ENCODE measurements around the gene SMYD4.

SMYD4 gene

DNA sequence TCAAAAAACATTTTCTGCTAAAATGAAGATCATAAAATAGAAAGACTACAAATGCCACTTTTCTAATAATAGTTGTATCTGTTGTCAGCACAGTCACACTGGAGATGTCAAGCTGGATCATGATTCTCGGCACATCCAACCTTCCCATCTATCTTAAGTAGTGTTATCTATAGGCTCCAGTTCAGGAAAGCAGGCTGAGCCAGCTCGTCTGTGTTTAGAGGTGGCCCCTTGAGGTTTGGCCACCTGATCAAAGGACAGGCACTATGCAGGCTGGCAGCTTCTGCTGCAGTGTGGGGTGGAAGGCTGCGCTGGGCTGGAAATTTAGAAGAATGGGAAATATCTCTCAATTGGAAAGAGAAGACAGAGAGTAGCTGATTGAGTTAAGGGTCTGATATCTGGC is 32.4 kb downstream of the SMYD4 start:
- no peak overlapping the region for H3K4me3 ChIP-seq (ENCODE audit: low read depth, low read length)
- TF ChIP-seq, protein P1, sequence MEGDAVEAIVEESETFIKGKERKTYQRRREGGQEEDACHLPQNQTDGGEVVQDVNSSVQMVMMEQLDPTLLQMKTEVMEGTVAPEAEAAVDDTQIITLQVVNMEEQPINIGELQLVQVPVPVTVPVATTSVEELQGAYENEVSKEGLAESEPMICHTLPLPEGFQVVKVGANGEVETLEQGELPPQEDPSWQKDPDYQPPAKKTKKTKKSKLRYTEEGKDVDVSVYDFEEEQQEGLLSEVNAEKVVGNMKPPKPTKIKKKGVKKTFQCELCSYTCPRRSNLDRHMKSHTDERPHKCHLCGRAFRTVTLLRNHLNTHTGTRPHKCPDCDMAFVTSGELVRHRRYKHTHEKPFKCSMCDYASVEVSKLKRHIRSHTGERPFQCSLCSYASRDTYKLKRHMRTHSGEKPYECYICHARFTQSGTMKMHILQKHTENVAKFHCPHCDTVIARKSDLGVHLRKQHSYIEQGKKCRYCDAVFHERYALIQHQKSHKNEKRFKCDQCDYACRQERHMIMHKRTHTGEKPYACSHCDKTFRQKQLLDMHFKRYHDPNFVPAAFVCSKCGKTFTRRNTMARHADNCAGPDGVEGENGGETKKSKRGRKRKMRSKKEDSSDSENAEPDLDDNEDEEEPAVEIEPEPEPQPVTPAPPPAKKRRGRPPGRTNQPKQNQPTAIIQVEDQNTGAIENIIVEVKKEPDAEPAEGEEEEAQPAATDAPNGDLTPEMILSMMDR (IDR thresholded peaks at IDR 0.05; ENCODE audit: insufficient read depth, low read depth, low read length, missing control alignments), result no peak
- DNase-seq (ENCODE audit: low read depth), result no peak

DNA sequence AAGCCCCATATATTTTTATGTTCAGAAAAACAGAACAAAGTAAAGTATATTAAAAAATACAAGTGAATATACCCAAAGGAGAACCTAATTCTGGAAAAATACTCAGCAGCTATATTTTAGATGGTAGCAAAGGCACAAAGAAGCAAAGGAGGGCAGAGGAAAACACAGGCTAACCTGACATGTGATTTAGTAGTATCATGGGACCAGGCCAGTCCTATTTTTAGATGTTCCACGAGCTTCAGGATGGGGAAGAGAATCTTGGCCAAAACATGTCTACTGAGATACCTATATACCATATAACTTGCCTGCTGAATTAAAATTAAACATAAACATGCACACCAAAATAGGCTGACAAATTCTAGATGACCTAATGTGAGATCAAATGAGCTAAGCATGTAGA is 32.9 kb downstream of the SMYD4 start:
- no peak overlapping the region for H3K4me3 ChIP-seq (ENCODE audit: low read depth, low read length)
- TF ChIP-seq, protein P1 (IDR thresholded peaks at IDR 0.05; ENCODE audit: insufficient read depth, low read depth, low read length, missing control alignments), result no peak
- DNase-seq (ENCODE audit: low read depth), result no peak

DNA sequence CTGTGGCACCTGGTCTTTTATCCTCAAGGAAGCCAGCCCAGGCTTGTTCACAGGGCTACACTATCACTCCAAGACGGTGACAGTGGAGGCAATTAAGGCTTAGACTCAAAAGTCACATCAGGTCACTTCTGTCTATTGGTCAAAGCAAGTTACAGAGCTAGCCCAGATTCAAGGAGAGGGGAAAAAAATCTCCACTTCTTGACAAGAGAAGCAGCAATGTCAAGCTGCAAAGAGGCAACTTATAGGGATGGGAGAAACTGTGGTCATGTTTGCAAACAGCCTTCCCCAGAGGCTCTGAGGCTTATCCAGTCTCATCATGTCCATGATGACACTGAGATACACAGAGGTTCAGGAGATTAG is 36.3 kb downstream of the SMYD4 start:
- TF ChIP-seq, protein P1 (IDR thresholded peaks at IDR 0.05; ENCODE audit: insufficient read depth, low read depth, low read length, missing control alignments), result no peak
- H3K4me3 ChIP-seq (ENCODE audit: low read depth, low read length), result no peak overlapping the region
- no peak for DNase-seq (ENCODE audit: low read depth)

DNA sequence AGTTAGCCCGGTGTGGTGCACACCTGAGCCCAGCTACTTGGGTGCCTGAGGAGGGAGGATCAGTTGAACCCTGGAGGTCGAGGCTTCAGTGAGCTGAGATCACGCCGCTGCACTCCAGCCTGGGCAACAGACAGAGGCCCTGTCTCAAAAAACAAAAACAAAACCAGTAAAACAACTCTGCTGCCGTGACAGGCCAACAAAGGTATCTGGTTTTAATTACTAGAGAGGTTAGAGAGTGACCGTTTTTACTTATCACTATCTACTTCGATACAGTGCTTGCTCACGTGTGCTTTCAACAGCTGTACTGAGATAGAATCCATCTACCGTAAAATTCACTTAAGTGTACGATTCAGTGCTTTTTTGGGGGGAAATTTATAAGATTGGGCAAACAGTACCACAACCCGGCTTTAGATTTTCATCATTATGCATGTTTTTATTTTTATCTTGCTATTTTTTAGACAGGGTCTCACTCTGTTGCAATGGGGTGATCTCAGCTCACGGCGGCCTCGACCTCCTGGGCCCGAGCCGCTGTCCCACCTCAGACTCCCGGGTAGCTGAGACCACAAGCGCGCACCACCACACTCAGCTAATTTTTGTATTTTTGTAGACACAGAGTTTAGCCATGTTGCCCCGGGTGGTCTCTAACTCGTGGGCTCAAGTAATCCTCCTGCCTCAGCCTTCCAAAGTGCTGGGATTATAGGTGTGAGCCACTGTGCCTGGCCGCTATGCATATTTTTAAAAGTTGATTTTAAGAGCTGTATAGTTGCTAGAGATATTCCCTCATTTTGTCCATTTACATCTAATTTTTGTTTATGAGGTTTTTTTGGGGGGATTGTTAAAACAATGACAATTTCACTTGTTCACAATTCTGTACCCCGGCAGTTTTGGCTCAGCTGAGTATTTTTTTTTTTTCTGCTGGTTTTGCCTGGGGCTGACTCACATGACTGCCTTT is 36.9 kb downstream of the SMYD4 start:
- TF ChIP-seq, protein P1 (IDR thresholded peaks at IDR 0.05; ENCODE audit: insufficient read depth, low read depth, low read length, missing control alignments), result no peak
- DNase-seq (ENCODE audit: low read depth), result no peak
- no peak overlapping the region for H3K4me3 ChIP-seq (ENCODE audit: low read depth, low read length)

DNA sequence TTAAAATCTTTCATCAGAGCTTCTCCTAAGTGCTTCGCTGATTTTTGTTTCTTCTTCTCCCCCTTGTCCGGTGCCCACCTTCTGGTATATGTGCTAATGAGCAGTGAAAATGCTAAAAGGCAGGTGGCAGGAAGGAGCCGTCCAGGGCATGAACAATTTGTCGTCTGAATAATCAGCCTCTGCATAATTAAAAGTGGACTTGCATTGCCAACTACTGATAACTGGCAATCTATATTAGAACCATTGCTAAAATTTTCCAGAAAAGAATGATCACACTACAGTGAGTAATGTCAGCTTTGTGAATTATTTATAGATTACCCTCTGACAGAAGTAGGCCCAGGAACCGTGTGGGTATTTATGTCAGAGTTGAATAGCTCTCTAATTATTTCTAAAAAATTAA is 39.8 kb downstream of the SMYD4 start:
- TF ChIP-seq, protein P1 (IDR thresholded peaks at IDR 0.05; ENCODE audit: insufficient read depth, low read depth, low read length, missing control alignments), result no peak
- H3K4me3 ChIP-seq (ENCODE audit: low read depth, low read length), result no peak overlapping the region
- DNase-seq (ENCODE audit: low read depth), result no peak

DNA sequence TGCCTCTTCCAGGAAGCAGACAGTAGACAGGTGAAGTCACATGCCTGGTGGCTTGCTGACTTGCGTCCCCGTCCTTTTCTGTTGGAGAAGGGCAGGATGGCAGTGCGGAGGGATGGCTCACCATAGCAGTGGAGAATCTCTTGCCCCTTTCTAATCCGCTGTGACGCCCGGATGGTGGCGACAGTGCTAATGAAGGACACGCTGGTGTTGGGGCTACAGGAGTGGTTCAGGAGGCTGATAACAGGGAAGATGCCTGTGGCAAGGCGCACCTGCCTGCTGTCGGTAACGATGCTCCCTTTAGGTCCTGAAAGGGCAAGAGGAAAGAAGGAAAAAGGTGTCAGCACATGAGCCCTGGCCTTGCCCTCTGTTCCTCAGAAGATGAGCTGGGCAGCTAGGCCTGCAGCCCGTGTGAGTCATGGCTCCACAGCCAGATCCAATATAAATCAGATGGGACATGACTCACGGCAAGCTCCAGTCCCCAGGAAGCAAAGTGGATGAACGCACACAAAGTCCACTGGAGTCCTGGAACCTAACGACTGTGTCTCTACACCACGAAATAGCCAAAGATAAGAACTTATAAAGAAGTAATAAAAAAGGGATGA is 42.3 kb downstream of the SMYD4 start:
- no peak overlapping the region for H3K4me3 ChIP-seq (ENCODE audit: low read depth, low read length)
- TF ChIP-seq, protein P1 (IDR thresholded peaks at IDR 0.05; ENCODE audit: insufficient read depth, low read depth, low read length, missing control alignments), result no peak
- DNase-seq (ENCODE audit: low read depth), result no peak
